Psoas muscle (tissue), 8 donors: ENCODE results near the gene PANK4. TPM values are rescaled to one million over a fixed set of nuclear protein-coding genes. Genes with fewer than 3 reads are reported as not detected.

Experiments used
- ATAC-seq, 4 donors: fragments of 200-7000 bp; cut with Tn5 transposase; one replicate each; pipeline ENCODE4 v1.9.1; 2020; ENCODE audit warnings: moderate library complexity in 3 of 4, mild to moderate bottlenecking in 2 of 4
- DNase-seq, 2 donors: peaks; one replicate each; pipeline ENCODE4 v3.0.0-alpha.2; 2020
- H3K27ac ChIP-seq: fragments of 200-600 bp; one replicate; pipeline ENCODE4 v1.8.0; 2022
- H3K27me3 ChIP-seq, 3 donors: fragments of 200-600 bp in 1 of 3; one replicate each; pipeline versions ENCODE4 v1.6.1 to v1.8.0; 2013 to 2022; ENCODE audit warnings: low read length in 2 of 3, mild to moderate bottlenecking in 2 of 3, moderate library complexity in 1 of 3; ENCODE audit not compliant: insufficient read depth in 3 of 3
- H3K36me3 ChIP-seq, 2 donors: fragments of 200-600 bp in 1 of 2; one replicate each; pipeline versions ENCODE4 v1.6.1 to v1.8.0; 2013 to 2022; ENCODE audit warnings: low read depth in 1 of 2, mild to moderate bottlenecking in 1 of 2, moderate library complexity in 1 of 2; ENCODE audit not compliant: insufficient read depth in 1 of 2
- H3K4me1 ChIP-seq: fragments of 200-600 bp; one replicate; pipeline ENCODE4 v1.8.0; 2022
- H3K4me3 ChIP-seq: fragments of 200-600 bp; one replicate; pipeline ENCODE4 v1.8.0; 2022; ENCODE audit warnings: mild to moderate bottlenecking
- H3K9me3 ChIP-seq: fragments of 200-600 bp; one replicate; pipeline ENCODE4 v1.8.0; 2022
- WGBS, 3 donors: extraction: QIAGEN DNeasy Blood & Tissue Kit; methylation state at CpG; one replicate each; pipeline versions ENCODE4 v1.1.6 to v1.1.7; 2013; 5-methylcytosine and 5-hydroxymethylcytosine counted together
- intact Hi-C, 2 donors: fragments of 100-400 bp; cut with DNase I; formaldehyde crosslinking; loops; one replicate each; pipeline versions ENCODE4 v1.11.0 to v1.14.2; 2022
- polyA plus RNA-seq, 3 donors: library from polyadenylated mRNA; stranded (reverse); fragments of 200-250 nt; gene quantifications; one replicate each; pipeline ENCODE4 v1.2.3, GENCODE V29; 2013
- total RNA-seq, 4 donors: library from RNA; stranded (reverse); fragmentation: NEBNext Ultra II Directional in 2 of 4; extraction: Animal tissue kit (Norgen Biotek cat#: 25700) in 2 of 4; gene quantifications; one replicate each; pipeline versions ENCODE4 v1.2.1 to v1.2.4, GENCODE V29; 2021 to 2023
- TF ChIP-seq, protein P1 (sequence below): fragments of 200-600 bp; IDR thresholded peaks from one replicate; pipeline ENCODE4 v1.8.0; 2022; ENCODE audit warnings: antibody characterized with exemption
- donor health status: healthy with polysubstance abuse.
- donor health status: DM: no; HTN: no; CAD: no; lungs with moderate emphysema.
- donor health status: Bipolar disorder and iron deficiency.
- donor health status: healthy.
- donor health status: DM: yes; HTN: yes; CAD: no.
- donor health status: DM: no; HTN: no; CAD: no.
- donor health status: DM: no; HTN: no; CAD: no.
- donor health status: DM: yes; HTN: yes; CAD: no.

PANK4 gene
- total and polyA plus RNA-seq, 7 donors = 29.0 to 45.1 (median 31.9) TPM

DNA sequence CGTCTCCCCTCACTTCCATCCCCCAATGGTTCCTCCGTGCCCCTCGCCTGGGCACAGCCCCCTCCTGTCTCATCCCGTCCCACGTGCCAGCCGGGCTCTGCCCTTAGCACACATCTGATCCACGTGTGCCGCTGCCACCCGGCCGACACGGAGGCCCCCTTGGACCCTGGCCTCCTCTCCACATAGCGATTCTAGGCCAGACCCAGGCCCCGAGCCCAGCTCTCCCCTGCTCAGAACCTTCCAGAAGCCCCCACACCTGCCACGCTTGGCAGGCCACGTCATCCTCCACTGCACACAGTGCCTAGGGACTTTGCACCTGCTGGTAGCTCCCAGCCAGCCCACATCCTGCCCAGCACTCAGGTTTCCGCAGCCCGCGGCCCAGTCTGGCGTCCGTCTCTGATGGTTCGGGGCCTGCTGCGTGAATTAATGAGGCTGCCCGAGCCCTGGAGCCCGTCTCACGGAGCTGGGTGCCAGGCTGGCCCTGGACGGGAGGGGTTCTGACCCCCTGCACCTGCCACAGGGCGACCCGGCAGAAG, 30.2 kb downstream of the PANK4 start:
- Histone ChIP-seq H3K4me3 (no peak overlapping the region), H3K27ac (no peak overlapping the region), H3K36me3 (no peaks in the 10 kb centered on the region), H3K27me3 (peaks cover 0 to 32% (median 0%) of the 10 kb centered on the region in 3 donors), H3K9me3 (no peaks in the 10 kb centered on the region), H3K4me1 (peaks cover 3% of the 10 kb centered on the region)
- intact Hi-C loops = no loop called here
- DNase-seq = no peak
- WGBS, 3 donors = 51 to 59% (median 52%) methylated on average over 28 of the region's 28 CpGs
- TF ChIP-seq, protein P1, sequence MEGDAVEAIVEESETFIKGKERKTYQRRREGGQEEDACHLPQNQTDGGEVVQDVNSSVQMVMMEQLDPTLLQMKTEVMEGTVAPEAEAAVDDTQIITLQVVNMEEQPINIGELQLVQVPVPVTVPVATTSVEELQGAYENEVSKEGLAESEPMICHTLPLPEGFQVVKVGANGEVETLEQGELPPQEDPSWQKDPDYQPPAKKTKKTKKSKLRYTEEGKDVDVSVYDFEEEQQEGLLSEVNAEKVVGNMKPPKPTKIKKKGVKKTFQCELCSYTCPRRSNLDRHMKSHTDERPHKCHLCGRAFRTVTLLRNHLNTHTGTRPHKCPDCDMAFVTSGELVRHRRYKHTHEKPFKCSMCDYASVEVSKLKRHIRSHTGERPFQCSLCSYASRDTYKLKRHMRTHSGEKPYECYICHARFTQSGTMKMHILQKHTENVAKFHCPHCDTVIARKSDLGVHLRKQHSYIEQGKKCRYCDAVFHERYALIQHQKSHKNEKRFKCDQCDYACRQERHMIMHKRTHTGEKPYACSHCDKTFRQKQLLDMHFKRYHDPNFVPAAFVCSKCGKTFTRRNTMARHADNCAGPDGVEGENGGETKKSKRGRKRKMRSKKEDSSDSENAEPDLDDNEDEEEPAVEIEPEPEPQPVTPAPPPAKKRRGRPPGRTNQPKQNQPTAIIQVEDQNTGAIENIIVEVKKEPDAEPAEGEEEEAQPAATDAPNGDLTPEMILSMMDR = no peak
- ATAC-seq = peak in 1 of 4 donors; percentile 36

DNA sequence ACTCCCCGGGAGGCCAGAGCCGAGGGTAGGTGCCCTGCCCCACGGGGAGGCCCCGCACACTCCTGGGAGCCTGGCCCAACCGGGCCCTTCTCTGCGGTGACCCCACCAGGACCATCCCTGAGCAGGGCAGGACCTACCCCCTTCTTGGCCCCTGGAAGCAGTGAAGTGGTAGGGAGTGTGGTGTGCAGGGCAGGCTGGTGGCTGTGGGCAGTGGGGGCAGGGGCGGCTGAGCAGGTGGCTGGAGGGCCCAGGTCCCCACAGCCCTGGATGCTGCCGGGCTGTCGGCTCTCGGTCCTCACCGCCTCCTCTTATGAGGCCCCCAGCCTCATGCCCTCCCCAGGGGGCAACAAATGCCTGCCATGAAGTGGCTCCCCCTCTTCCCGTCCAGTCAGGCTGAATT, 30.9 kb downstream of the PANK4 start:
- no peaks in the 10 kb centered on the region for H3K36me3 ChIP-seq
- H3K27me3 ChIP-seq = peaks cover 0 to 28% (median 0%) of the 10 kb centered on the region in 3 donors
- no peaks in the 10 kb centered on the region for H3K9me3 ChIP-seq
- H3K27ac ChIP-seq = no peak overlapping the region
- DNase-seq = no peak
- TF ChIP-seq, protein P1 = no peak
- ATAC-seq = peak in 2 of 4 donors; percentile 2 to 6
- intact Hi-C loops = no loop called here
- peaks cover 3% of the 10 kb centered on the region for H3K4me1 ChIP-seq
- no peak overlapping the region for H3K4me3 ChIP-seq
- WGBS, 3 donors = 84 to 88% (median 85%) methylated on average over 7 to 12 of the region's 12 CpGs

DNA sequence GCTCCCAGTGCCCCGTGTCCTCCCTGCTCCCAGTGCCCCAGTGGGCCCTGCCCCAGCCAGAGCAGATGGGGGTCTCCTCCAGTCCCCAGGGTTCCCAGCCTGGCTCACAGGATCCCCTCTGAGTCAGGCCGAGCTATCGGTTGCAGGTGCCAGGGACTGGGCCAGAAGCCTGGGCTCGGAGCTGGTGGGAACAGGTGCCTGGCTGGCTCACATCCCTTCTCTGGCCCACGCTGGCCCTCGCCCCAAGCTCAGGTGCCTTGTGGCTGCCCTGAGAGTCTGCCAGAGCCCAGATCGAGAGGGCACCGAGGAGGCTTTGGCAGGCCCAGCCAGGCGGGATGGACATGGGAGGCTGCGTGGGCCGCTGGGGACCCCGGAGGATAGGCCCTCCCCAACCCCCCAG, 31.4 kb downstream of the PANK4 start:
- no peak overlapping the region for H3K27ac ChIP-seq
- TF ChIP-seq, protein P1 = no peak
- peak in 1 of 2 donors; percentile 43 for DNase-seq
- H3K4me3 ChIP-seq = no peak overlapping the region
- ATAC-seq = peak; percentile 58 to 91 (median 64)
- peaks cover 3% of the 10 kb centered on the region for H3K4me1 ChIP-seq
- no peaks in the 10 kb centered on the region for H3K9me3 ChIP-seq
- peaks cover 0 to 23% (median 0%) of the 10 kb centered on the region in 3 donors for H3K27me3 ChIP-seq
- no peaks in the 10 kb centered on the region for H3K36me3 ChIP-seq
- intact Hi-C loops = no loop called here
- 31 to 55% (median 36%) methylated on average over 12 of the region's 12 CpGs for WGBS, 3 donors

DNA sequence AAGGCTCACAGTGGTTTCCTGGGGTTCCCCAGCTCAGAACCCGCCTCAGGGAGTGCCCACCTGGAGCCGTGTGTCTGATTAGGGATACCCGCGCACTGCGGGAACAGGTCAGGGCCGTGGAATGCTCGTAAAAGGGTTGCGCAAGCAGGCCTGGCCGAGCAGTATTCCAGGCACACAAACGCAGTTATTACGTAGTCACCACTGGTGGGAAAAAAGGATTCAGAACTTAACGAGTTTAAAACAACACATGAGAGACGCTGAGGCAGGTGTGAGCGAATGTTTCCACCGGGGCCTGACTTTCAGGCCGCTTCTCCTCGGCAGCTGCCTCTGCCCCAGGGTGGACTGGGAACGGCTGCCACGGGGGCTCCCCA, 32.1 kb downstream of the PANK4 start:
- DNase-seq (no peak), ATAC-seq (peak in 1 of 4 donors; percentile 47)
- H3K27me3 ChIP-seq = peaks cover 0 to 19% (median 0%) of the 10 kb centered on the region in 3 donors
- H3K4me1 ChIP-seq = peaks cover 3% of the 10 kb centered on the region
- TF ChIP-seq, protein P1 = no peak
- no peaks in the 10 kb centered on the region for H3K9me3 ChIP-seq
- intact Hi-C loops = no loop called here
- WGBS, 3 donors = 64 to 69% (median 64%) methylated on average over 19 of the region's 19 CpGs
- H3K36me3 ChIP-seq = no peaks in the 10 kb centered on the region
- H3K4me3 ChIP-seq = no peak overlapping the region
- no peak overlapping the region for H3K27ac ChIP-seq
